GM20000 (cell line): ENCODE data around the gene EHMT2.
"Not testable (repeated sequence)": the region's sequence is repeated elsewhere in the genome, so short reads cannot be mapped to it uniquely, and the experiment has no call there.

Experiments
- DNase-seq: peaks from one replicate; pipeline ENCODE4 v3.0.0; 2012; ENCODE audit warnings: low spot score
- CTCF ChIP-seq: IDR thresholded peaks from 2 replicates; pipeline ENCODE4 v1.5.1; 2012; ENCODE audit warnings: mild to moderate bottlenecking, control low read depth; ENCODE audit errors: extremely low read depth, missing control alignments

The EHMT2 gene

GRCh38 chr6:31911826-31912585 lies 14.5 kb upstream of the EHMT2 start:
- TF ChIP-seq CTCF: no peak
- DNase-seq: no peak

- DNase-seq: not testable (repeated sequence)
Measured at GRCh38 chr6:31909298-31909697, 11.8 kb upstream of the EHMT2 start.

GRCh38 chr6:31908791-31909190 lies 11.3 kb upstream of the EHMT2 start:
- peak; percentile 73 for DNase-seq
- no peak for TF ChIP-seq CTCF

GRCh38 chr6:31908255-31908654 lies 10.8 kb upstream of the EHMT2 start:
- DNase-seq: not testable (repeated sequence)

- no peak for TF ChIP-seq CTCF
- no peak for DNase-seq
Measured at GRCh38 chr6:31907158-31907813, 9.8 kb upstream of the EHMT2 start.

GRCh38 chr6:31906727-31907126 lies 9.2 kb upstream of the EHMT2 start:
- not testable (repeated sequence) for DNase-seq

- no peak for TF ChIP-seq CTCF
- no peak for DNase-seq
Measured at GRCh38 chr6:31906122-31906521, 8.6 kb upstream of the EHMT2 start.

GRCh38 chr6:31905041-31905440 lies 7.5 kb upstream of the EHMT2 start:
- no peak for DNase-seq
- TF ChIP-seq CTCF: no peak

GRCh38 chr6:31903957-31904356 lies 6.5 kb upstream of the EHMT2 start:
- no peak for DNase-seq
- no peak for TF ChIP-seq CTCF
